ENCODE results near the gene BEST4.

BEST4 gene

GRCh38 chr1:44805311-44806024 lies 17.5 kb upstream of the BEST4 start:
- TF ChIP-seq, protein P1, sequence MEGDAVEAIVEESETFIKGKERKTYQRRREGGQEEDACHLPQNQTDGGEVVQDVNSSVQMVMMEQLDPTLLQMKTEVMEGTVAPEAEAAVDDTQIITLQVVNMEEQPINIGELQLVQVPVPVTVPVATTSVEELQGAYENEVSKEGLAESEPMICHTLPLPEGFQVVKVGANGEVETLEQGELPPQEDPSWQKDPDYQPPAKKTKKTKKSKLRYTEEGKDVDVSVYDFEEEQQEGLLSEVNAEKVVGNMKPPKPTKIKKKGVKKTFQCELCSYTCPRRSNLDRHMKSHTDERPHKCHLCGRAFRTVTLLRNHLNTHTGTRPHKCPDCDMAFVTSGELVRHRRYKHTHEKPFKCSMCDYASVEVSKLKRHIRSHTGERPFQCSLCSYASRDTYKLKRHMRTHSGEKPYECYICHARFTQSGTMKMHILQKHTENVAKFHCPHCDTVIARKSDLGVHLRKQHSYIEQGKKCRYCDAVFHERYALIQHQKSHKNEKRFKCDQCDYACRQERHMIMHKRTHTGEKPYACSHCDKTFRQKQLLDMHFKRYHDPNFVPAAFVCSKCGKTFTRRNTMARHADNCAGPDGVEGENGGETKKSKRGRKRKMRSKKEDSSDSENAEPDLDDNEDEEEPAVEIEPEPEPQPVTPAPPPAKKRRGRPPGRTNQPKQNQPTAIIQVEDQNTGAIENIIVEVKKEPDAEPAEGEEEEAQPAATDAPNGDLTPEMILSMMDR (IDR thresholded peaks at IDR 0.05; ENCODE audit: borderline replicate concordance, insufficient read depth, low read depth, low read length), result no peak
- H3K4me3 ChIP-seq (ENCODE audit: low read depth, low read length), result no peak overlapping the region

GRCh38 chr1:44803312-44804095 lies 15.5 kb upstream of the BEST4 start:
- no peak overlapping the region for H3K4me3 ChIP-seq (ENCODE audit: low read depth, low read length)
- TF ChIP-seq, protein P1 (IDR thresholded peaks at IDR 0.05; ENCODE audit: borderline replicate concordance, insufficient read depth, low read depth, low read length), result no peak

- H3K4me3 ChIP-seq (ENCODE audit: low read depth, low read length), result no peak overlapping the region
- TF ChIP-seq, protein P1 (IDR thresholded peaks at IDR 0.05; ENCODE audit: borderline replicate concordance, insufficient read depth, low read depth, low read length), result no peak
Observed at GRCh38 chr1:44803062-44803311, 15.0 kb upstream of the BEST4 start.

DNA sequence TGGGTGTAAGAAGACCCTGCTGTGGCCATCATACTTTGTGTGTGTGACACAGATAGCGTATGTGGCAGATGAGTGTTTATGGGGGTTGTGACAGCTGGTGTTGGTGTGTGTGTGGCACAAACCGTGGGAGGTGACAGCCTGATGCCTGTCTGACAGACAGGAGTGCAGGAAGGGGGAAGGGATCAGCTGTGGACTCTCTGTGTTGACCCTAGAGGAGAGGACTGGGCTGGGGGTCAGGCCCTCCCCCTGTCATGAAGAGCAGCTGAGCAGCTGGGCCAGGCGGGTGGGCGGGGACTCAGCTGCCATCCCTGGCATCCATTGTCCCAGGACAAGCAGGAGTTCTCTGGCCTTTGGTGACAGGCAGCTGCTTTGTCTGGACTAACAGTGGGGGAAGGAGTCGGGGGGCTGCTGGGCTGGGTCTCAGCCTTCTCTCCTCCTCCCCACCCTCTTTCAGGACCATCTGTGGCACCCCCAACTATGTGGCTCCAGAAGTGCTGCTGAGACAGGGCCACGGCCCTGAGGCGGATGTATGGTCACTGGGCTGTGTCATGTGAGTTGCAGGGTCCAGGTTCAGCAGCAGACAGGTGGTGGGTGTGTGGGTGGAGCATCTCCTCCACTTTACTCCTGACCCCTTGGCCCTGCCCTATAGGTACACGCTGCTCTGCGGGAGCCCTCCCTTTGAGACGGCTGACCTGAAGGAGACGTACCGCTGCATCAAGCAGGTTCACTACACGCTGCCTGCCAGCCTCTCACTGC lies 14.5 kb upstream of the BEST4 start:
- H3K4me3 ChIP-seq (ENCODE audit: low read depth, low read length), result no peak overlapping the region

DNA sequence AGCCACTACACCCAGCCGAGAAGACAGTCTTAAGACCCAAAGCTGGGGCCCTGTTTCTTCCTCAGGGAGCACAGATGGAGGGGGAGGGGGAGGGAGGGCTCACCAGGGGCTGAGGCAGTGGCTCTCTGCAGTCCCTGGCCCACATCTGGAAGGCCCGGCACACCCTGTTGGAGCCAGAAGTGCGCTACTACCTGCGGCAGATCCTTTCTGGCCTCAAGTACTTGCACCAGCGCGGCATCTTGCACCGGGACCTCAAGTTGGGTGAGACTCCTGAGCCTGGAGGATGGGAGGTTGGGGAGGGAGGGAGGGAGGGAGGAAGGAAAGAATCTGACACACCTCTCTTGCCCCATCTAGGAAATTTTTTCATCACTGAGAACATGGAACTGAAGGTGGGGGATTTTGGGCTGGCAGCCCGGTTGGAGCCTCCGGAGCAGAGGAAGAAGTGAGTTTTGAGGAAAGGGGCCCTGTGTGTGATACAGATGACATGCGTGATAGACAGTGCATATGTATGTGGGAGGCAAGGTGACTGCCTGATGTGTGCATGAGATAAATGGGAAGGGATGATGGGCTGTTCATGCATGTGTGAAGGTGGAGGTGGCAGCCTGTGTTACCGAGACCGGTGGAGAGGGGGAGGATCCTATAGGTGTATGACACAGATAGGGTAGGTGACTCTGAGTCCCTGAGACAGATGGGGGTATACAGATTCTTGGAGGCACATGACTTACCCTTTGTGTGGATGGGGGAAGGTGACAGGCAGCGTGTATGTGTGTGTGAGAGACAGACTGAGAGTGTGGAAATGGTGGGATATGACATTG lies 13.7 kb upstream of the BEST4 start:
- peak overlapping the region; percentile 29 for H3K4me3 ChIP-seq (ENCODE audit: low read depth, low read length)
- TF ChIP-seq, protein P1 (IDR thresholded peaks at IDR 0.05; ENCODE audit: borderline replicate concordance, insufficient read depth, low read depth, low read length), result no peak

More for the DNA sequence above, 14.5 kb upstream of the BEST4 start:
- TF ChIP-seq, protein P1 (IDR thresholded peaks at IDR 0.05; ENCODE audit: borderline replicate concordance, insufficient read depth, low read depth, low read length), result no peak

- peak within 1 kb of the TSS; percentile 83 for H3K4me3 ChIP-seq (ENCODE audit: low read depth, low read length)
- TF ChIP-seq, protein P1 (IDR thresholded peaks at IDR 0.05; ENCODE audit: borderline replicate concordance, insufficient read depth, low read depth, low read length), result peak; percentile 94
Observed at GRCh38 chr1:44799770-44800584, 12.0 kb upstream of the BEST4 start, which contains the start of gene PLK3. Gene PLK3, plus strand, starts transcription at chr1:44800377. Its CDS starts 87 bp downstream, at chr1:44800464.
